ENCODE data around the gene PIGQ.

Gene PIGQ

DNA sequence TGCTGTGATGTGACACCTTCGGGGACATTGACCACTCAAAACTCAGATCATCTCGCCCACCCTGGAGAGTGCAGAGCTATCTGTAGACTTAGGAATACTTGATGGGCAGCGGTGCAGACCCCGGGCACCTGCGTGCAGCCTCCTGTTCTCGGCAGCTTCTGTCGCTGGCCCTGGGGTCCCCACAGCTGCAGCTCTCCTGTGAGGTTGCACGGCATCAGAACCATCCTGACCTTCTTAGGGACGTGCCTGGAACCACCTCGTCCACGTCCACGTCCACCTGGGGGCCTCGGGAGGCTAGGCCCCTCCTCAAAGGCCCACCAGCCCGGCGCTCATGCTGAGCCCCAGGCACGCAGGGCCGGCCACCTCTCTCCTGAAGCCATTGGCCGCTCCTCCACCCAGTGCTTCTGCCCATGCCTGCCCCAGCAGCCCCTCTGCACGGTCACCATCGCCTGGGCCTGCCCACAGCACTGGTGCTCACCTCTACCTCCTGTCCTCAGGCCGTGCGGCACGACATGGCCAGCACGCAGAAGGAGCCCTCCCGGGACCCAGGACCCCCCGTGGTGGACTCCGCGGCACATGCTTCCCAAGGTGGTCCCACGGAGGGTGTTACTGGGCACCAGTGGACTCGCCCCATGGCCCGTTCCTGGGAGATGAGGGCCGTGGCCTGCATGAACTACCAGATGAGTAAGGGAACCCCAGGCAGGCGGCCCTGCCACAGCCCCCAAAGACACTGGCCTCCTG lies 58.7 kb downstream of the PIGQ start:
- no peak for DNase-seq (ENCODE audit: low read depth in 2 of 2)

DNA sequence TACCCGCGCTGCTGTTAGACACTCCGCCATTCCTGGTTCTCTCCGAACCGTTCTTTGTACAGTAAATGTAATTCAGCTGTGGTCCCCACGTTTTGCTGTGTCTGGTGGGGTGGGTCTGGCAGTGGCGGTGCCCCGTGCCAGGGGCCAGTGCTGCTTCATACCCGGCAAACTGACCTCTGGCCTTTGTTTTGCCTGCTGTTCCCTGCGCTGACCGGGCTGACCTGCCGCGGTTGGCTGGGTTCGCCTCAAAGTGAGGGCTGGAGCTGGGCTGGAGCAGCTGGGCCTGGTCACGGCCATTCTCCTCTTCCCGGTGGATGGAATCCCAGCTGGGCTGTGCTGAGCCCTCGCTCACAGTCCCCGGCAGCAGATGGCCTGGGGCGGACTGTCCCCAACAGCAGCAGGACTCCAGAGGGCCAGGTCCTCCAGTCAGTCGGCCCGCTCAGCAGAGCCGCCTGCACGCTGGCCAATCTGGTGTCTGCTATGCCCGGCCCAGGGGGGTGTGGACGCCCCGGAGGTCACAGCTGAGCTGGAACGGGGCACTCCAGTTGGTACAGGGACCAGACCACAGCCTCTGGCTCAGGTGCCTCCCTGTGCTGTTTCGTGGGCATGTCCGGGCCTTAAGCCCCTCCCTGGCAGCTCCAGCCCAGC lies 59.5 kb downstream of the PIGQ start:
- no peak for DNase-seq (ENCODE audit: low read depth in 2 of 2)

DNA sequence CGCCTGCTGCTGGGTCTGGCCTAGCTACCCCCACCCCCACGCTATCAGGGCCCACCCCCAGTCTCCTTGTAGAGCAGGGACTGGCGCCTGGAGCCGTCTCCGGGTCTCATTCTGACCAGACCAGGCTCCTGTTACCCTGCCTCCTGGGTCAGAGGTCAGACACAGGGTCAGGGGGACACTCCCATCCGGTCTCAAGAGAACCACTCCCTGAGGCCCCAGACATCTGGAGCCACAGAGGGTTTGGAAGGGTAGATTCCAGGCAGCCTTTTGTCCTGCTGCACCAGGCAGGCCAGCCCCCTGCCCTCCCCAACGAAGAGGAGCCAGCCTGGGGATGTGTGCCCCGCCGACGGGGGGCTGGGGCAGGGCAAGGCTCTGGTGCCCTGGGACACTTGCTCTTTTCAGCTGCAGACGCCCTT lies 60.1 kb downstream of the PIGQ start:
- DNase-seq (ENCODE audit: low read depth in 2 of 2), result no peak

DNA sequence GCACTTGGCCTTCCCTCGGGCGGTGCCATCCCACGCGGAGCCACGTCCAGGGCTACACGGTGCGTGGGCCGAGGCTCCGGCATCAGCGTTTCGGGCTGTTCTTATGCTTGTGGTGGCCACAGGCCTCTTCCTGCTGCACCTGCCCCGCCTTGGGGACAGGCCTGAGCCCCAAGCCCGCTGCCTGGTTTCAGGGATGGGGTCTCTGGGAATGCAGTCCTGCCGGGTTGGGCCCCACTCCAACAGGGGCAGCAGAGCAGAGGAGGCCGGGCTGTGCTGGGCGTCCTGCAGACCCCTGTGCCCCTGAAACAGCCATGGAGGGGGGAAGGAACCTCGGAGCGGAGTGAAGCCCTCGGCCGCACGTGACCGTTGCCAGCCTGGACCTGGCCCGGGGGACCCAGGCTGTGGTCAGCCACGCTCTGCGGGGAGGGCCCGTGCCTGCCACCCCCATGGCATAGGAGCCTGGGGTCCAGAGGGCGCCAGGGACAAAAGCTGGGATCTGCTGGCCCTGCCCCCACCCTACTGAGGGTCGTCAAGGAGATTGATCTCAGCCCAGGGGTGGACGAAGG lies 60.6 kb downstream of the PIGQ start:
- DNase-seq (ENCODE audit: low read depth in 2 of 2), result no peak

DNA sequence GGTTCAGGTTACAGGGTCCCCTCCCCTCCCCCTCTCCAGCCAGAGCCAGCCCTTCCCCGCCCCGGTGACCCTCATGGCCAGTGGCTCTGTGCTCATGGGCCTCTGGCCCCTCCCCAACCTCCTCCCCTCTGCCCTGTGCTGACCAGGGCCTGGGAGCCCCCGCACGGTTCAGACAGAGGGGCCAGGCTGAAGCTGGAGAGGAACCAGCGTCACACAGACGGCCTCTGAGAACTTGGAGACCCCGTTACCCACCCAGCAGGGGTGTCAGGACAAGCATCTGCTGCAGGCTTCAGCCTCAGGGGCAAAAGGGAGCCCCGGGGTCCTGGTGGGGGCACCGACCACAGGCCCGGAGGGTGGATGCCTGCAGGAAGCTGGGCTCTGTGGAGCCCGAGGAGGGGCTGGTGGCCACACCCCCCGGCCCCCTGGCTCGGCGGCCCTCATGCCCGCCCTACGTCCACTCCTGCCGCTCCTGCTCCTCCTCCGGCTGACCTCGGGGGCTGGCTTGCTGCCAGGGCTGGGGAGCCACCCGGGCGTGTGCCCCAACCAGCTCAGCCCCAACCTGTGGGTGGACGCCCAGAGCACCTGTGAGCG lies 61.1 kb downstream of the PIGQ start, which contains the start of gene WFIKKN1:
TSS of gene WFIKKN1 (plus strand) at position 171 of the 591 bp plus-strand sequence. CDS start at position 440, 269 bp downstream.
- DNase-seq (ENCODE audit: low read depth in 2 of 2), result no peak

DNA sequence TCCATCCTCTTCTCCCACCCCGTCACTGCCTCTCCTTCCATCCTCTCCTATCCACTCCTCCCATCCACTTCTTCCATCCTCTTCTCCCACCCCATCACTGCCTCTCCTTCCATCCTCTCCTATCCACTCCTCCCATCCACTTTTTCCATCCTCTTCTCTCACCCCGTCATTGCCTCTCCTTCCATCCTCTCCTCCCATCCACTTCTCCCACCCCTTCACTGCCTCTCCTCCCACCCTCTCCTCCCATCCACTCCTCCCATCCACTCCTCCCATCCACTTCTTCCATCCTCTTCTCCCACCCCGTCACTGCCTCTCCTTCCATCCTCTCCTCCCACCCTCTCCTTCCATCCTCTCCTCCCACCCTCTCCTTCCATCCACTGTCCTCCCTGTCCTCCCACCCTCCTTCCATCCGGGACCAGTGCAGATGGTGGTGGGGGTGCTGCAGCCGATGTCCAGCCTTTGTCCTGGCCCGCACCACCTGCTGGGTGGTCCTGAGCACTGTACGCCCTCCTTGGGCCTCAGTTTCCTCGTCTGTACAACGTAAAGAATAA lies 62.1 kb downstream of the PIGQ start:
- no peak for DNase-seq (ENCODE audit: low read depth in 2 of 2)

DNA sequence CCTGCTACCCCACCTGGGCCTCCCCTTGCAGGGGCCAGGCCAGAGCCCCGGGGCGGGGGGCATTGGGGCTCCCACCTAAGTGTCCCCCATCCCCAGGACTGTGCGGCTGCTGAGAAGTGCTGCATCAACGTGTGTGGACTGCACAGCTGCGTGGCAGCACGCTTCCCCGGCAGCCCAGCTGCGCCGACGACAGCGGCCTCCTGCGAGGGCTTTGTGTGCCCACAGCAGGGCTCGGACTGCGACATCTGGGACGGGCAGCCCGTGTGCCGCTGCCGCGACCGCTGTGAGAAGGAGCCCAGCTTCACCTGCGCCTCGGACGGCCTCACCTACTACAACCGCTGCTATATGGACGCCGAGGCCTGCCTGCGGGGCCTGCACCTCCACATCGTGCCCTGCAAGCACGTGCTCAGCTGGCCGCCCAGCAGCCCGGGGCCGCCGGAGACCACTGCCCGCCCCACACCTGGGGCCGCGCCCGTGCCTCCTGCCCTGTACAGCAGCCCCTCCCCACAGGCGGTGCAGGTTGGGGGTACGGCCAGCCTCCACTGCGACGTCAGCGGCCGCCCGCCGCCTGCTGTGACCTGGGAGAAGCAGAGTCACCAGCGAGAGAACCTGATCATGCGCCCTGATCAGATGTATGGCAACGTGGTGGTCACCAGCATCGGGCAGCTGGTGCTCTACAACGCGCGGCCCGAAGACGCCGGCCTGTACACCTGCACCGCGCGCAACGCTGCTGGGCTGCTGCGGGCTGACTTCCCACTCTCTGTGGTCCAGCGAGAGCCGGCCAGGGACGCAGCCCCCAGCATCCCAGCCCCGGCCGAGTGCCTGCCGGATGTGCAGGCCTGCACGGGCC lies 62.9 kb downstream of the PIGQ start:
- no peak for DNase-seq (ENCODE audit: low read depth in 2 of 2)

DNA sequence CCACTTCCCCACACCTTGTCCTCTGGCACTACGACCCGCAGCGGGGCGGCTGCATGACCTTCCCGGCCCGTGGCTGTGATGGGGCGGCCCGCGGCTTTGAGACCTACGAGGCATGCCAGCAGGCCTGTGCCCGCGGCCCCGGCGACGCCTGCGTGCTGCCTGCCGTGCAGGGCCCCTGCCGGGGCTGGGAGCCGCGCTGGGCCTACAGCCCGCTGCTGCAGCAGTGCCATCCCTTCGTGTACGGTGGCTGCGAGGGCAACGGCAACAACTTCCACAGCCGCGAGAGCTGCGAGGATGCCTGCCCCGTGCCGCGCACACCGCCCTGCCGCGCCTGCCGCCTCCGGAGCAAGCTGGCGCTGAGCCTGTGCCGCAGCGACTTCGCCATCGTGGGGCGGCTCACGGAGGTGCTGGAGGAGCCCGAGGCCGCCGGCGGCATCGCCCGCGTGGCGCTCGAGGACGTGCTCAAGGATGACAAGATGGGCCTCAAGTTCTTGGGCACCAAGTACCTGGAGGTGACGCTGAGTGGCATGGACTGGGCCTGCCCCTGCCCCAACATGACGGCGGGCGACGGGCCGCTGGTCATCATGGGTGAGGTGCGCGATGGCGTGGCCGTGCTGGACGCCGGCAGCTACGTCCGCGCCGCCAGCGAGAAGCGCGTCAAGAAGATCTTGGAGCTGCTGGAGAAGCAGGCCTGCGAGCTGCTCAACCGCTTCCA lies 63.7 kb downstream of the PIGQ start:
- no peak for DNase-seq (ENCODE audit: low read depth in 2 of 2)

All from stimulated activated CD8-positive, alpha-beta memory T cell treated with anti-CD3 and anti-CD28 coated beads, Interleukin-15, amount 100 ng/mL, for 48 hours (primary cell).